CD14-positive monocyte (primary cell): ENCODE measurements around the gene GPRC5C. TPM values are rescaled to one million over a fixed set of nuclear protein-coding genes. Genes with fewer than 3 reads are reported as not detected.

Experiments
- DNase-seq, 3 donors: peaks; one replicate each; pipeline ENCODE4 v3.0.0-alpha.2; 2011 to 2022
- H2AFZ ChIP-seq: 2 replicates; pipeline ENCODE4 v1.6.0; 2012; ENCODE audit warnings: mild to moderate bottlenecking, low read depth, low read length, inconsistent platforms; ENCODE audit not compliant: insufficient read depth, poor library complexity, severe bottlenecking
- H3K27ac ChIP-seq, 2 donors: 1 replicate in 1 of 2; 2 replicates in 1 of 2; pipeline ENCODE4 v1.5.1; 2012 to 2013; ENCODE audit warnings: low read length in 2 of 2, control low read depth in 1 of 2, inconsistent platforms in 1 of 2, low read depth in 1 of 2, mild to moderate bottlenecking in 1 of 2
- H3K27me3 ChIP-seq, 2 donors: one replicate each; pipeline versions ENCODE4 v1.6.0 to v1.6.1; 2011 to 2013; ENCODE audit warnings: low read length in 2 of 2; ENCODE audit not compliant: control insufficient read depth in 2 of 2, insufficient read depth in 2 of 2
- H3K36me3 ChIP-seq, 2 donors: replicated peaks in 1 of 2; 1 replicate in 1 of 2; 2 replicates in 1 of 2; pipeline versions ENCODE4 v1.5.1 to v1.6.1; 2012 to 2013; ENCODE audit warnings: low read length in 2 of 2, control low read depth in 1 of 2, inconsistent platforms in 1 of 2, mild to moderate bottlenecking in 1 of 2; ENCODE audit not compliant: insufficient read depth in 2 of 2, control insufficient read depth in 1 of 2
- H3K4me1 ChIP-seq, 2 donors: 1 replicate in 1 of 2; 2 replicates in 1 of 2; pipeline versions ENCODE4 v1.5.1 to v1.6.1; 2012 to 2013; ENCODE audit warnings: low read length in 2 of 2, control low read depth in 1 of 2, inconsistent platforms in 1 of 2, mild to moderate bottlenecking in 1 of 2, moderate library complexity in 1 of 2; ENCODE audit not compliant: insufficient read depth in 2 of 2, control insufficient read depth in 1 of 2
- H3K4me2 ChIP-seq: replicated peaks from 2 replicates; pipeline ENCODE3; 2012; ENCODE audit warnings: low read length, moderate library complexity, mild to moderate bottlenecking; ENCODE audit not compliant: poor library complexity, severe bottlenecking; ENCODE audit errors: extremely low read depth
- H3K4me3 ChIP-seq, 3 experiments: fragments of 200-600 bp in 1 of 3; sonication (generic) in 1 of 3; replicated peaks in 1 of 3; 1 replicate in 2 of 3; 2 replicates in 1 of 3; pipeline ENCODE4 v1.5.1; 2011 to 2013; ENCODE audit warnings: low read length in 3 of 3, mild to moderate bottlenecking in 3 of 3, control low read depth in 2 of 3, low read depth in 2 of 3, inconsistent platforms in 1 of 3, moderate library complexity in 1 of 3
- H3K79me2 ChIP-seq: 2 replicates; pipeline ENCODE4 v1.6.0; 2012; ENCODE audit warnings: mild to moderate bottlenecking, control low read depth, inconsistent platforms, low read length, moderate library complexity; ENCODE audit not compliant: insufficient read depth
- H3K9ac ChIP-seq: 2 replicates; pipeline ENCODE4 v1.6.0; 2017; ENCODE audit warnings: low read length, mild to moderate bottlenecking; ENCODE audit not compliant: insufficient read depth, poor library complexity, severe bottlenecking
- H3K9me3 ChIP-seq, 2 donors: replicated peaks in 1 of 2; 1 replicate in 1 of 2; 2 replicates in 1 of 2; pipeline versions ENCODE4 v1.5.1 to v1.6.1; 2012 to 2013; ENCODE audit warnings: low read length in 2 of 2, control low read depth in 1 of 2; ENCODE audit not compliant: control insufficient read depth in 1 of 2, insufficient read depth in 1 of 2
- H4K20me1 ChIP-seq: 2 replicates; pipeline ENCODE4 v1.6.0; 2012; ENCODE audit warnings: mild to moderate bottlenecking, low read length, control low read depth, moderate library complexity; ENCODE audit not compliant: insufficient read depth
- H3K27ac Mint-ChIP-seq, 7 donors: one replicate each; pipeline ENCODE4 v1.8.0; 2020; ENCODE audit warnings: mild to moderate bottlenecking in 7 of 7, mixed read lengths in 7 of 7, moderate library complexity in 6 of 7, inconsistent platforms in 2 of 7
- H3K27me3 Mint-ChIP-seq, 3 donors: one replicate each; pipeline ENCODE4 v1.8.0; 2021 to 2022; ENCODE audit warnings: low read depth in 3 of 3, mild to moderate bottlenecking in 3 of 3, mixed read lengths in 3 of 3, moderate library complexity in 3 of 3, inconsistent platforms in 1 of 3
- H3K36me3 Mint-ChIP-seq, 2 donors: one replicate each; pipeline ENCODE4 v1.8.0; 2020; ENCODE audit warnings: mixed read lengths in 2 of 2, inconsistent platforms in 1 of 2, mild to moderate bottlenecking in 1 of 2
- H3K4me1 Mint-ChIP-seq: one replicate; pipeline ENCODE4 v1.8.0; 2020; ENCODE audit warnings: mild to moderate bottlenecking, mixed read lengths
- H3K4me3 Mint-ChIP-seq, 2 donors: one replicate each; pipeline ENCODE4 v1.8.0; 2020; ENCODE audit warnings: mild to moderate bottlenecking in 2 of 2, mixed read lengths in 2 of 2, moderate library complexity in 1 of 2
- H3K9me3 Mint-ChIP-seq, 7 donors: one replicate each; pipeline ENCODE4 v1.8.0; 2020 to 2022; ENCODE audit warnings: mixed read lengths in 7 of 7, mild to moderate bottlenecking in 6 of 7, moderate library complexity in 6 of 7, inconsistent platforms in 2 of 7
- WGBS: methylation state at CpG from one replicate; pipeline ENCODE4 v1.1.5; 2013; ENCODE audit warnings: missing lambda C conversion rate; ENCODE audit not compliant: insufficient coverage; 5-methylcytosine and 5-hydroxymethylcytosine counted together
- intact Hi-C, 2 donors: fragments of 100-400 bp; cut with micrococcal nuclease; formaldehyde crosslinking; loops; one replicate each; pipeline versions ENCODE4 v1.15.0 to v1.15.1; 2023
- polyA plus RNA-seq, 3 donors: library from polyadenylated mRNA; depleted of rRNA in 1 of 3; unstranded in 2 of 3; stranded (reverse) in 1 of 3; fragments of 300-500 nt in 2 of 3; fragments of >200 nt in 1 of 3; fragmentation: Illumina TruSeq in 2 of 3; gene quantifications; 1 replicate in 2 of 3; 2 replicates in 1 of 3; pipeline ENCODE4 v1.2.3, GENCODE V29; 2012 to 2021
- TF ChIP-seq, protein P1 (sequence below): fragments of 200-600 bp; IDR thresholded peaks from one replicate; pipeline ENCODE4 v1.8.0; 2022; ENCODE audit warnings: antibody characterized with exemption, mild to moderate bottlenecking

Gene GPRC5C
- polyA plus RNA-seq, 3 donors, result 0.47 to 3.3 (median 1.9) TPM

DNA sequence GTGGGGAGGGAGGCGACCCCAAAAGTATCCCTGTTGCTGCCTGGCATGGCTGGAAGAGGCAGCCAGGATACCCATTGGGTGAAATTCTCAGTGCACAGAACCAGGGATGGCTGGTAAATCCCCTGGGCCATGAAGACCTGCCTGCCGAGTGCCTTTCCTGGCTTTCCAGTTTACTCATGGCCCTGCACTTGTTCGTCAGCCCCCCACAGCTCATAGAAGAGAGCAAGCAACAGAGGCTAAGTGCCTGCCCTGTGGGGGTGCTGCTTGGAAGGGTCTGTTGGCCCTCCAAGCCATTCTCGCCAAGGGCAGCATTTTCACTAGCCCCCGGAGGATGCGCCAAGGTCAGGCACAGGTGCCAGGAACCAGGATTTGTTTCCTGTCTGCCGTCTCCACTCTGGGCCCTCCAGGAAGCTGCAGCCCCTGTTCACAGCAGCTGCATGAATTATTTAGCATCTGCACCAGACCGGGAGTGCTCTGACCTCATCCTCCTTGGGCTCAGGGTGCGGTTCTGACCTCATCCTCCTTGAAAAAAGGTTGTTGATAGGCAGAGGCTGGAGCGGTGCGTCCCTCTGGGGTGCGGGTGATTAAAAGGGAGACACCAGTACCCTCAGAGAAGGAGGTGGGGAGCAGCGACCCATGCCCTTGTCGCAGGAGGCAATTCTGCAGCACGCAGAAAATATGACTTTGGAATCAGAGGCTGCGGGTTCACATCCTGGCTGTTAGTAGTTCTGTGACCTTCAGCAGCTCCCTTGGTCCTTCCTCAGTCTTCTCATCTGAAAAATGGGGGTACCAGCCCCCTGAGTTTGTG, 20.3 kb downstream of the GPRC5C start:
- H3K36me3 ChIP-seq, result no peaks in the 10 kb centered on the region
- H3K79me2 ChIP-seq, result no peaks in the 10 kb centered on the region
- Mint-ChIP-seq H3K27ac (no peak overlapping the region), H3K4me3 (peak overlapping the region in 1 of 2 donors; percentile 46), H3K4me1 (peaks cover 16% of the 10 kb centered on the region), H3K36me3 (peaks cover 0 to 2% of the 10 kb centered on the region in 2 donors), H3K9me3 (no peaks in the 10 kb centered on the region), H3K27me3 (peaks cover 11 to 26% (median 12%) of the 10 kb centered on the region in 3 donors)
- H3K4me1 ChIP-seq, result peaks cover 17 to 23% of the 10 kb centered on the region in 2 donors
- no peaks in the 10 kb centered on the region for H4K20me1 ChIP-seq
- intact Hi-C loops, result no loop called here
- H3K4me3 ChIP-seq, result no peak overlapping the region
- 73% methylated on average over 12 of the region's 16 CpGs for WGBS
- H3K9me3 ChIP-seq, result no peaks in the 10 kb centered on the region
- no peak overlapping the region for H3K9ac ChIP-seq
- H2AFZ ChIP-seq, result no peak overlapping the region
- peaks cover 0 to 8% of the 10 kb centered on the region in 2 donors for H3K27me3 ChIP-seq
- H3K4me2 ChIP-seq, result no peak overlapping the region
- TF ChIP-seq, protein P1, sequence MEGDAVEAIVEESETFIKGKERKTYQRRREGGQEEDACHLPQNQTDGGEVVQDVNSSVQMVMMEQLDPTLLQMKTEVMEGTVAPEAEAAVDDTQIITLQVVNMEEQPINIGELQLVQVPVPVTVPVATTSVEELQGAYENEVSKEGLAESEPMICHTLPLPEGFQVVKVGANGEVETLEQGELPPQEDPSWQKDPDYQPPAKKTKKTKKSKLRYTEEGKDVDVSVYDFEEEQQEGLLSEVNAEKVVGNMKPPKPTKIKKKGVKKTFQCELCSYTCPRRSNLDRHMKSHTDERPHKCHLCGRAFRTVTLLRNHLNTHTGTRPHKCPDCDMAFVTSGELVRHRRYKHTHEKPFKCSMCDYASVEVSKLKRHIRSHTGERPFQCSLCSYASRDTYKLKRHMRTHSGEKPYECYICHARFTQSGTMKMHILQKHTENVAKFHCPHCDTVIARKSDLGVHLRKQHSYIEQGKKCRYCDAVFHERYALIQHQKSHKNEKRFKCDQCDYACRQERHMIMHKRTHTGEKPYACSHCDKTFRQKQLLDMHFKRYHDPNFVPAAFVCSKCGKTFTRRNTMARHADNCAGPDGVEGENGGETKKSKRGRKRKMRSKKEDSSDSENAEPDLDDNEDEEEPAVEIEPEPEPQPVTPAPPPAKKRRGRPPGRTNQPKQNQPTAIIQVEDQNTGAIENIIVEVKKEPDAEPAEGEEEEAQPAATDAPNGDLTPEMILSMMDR, result no peak
- DNase-seq, result no peak
- H3K27ac ChIP-seq, result no peak overlapping the region

DNA sequence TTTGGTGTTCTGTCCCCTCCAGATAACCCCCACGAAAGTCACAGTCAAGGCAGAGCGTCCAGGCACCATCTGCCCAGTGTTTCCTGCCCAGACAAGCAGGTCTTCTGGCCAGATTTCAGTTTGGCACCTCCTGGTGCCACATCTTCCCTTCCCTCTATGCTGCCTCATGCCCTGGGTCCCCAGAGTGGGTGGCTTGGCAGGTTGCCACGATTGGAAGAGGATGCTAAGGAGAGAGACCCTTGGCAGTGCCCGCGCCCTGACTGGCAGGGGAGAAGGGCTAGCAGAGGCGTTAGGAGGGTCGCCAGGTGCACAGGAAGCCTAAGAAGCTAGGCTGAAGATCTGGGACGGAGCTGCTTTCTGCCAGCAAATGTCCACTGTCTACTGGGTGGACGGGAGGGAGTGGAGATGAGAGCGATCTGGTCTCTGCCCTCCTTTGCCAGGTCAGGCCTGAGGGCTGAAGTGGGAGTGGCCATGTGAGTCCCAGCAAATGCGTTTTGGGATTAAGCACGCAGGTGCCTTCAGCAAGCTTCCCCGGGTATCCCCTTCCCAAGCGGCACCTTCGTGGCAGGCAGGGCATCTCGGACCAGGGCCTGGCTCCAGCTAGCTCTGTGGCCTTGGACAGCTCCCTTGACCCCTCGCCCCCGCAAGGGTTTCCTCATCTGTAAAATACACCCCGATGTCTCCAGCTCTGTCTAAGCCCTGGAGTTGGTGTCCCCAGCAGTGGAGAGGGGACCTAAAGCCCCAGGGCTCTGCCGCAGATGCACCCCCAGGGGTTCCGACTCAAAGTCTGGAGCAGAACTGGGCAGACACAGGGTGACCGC, 21.2 kb downstream of the GPRC5C start:
- Histone ChIP-seq H3K4me2 (peak overlapping the region; percentile 77), H2AFZ (peak overlapping the region; percentile 63)
- no peak overlapping the region for H3K27ac Mint-ChIP-seq

More for the DNA sequence above, 21.2 kb downstream of the GPRC5C start:
- H3K27ac ChIP-seq, result no peak overlapping the region
- H3K4me3 ChIP-seq, result peak overlapping the region in 2 of 3 experiments; percentile 30 to 57
- Mint-ChIP-seq H3K27me3 (peaks cover 9 to 28% (median 11%) of the 10 kb centered on the region in 3 donors), H3K4me3 (peak overlapping the region; percentile 39 to 62), H3K9me3 (no peaks in the 10 kb centered on the region), H3K4me1 (peaks cover 20% of the 10 kb centered on the region), H3K36me3 (peaks cover 0 to 2% of the 10 kb centered on the region in 2 donors)
- H3K4me1 ChIP-seq, result peaks cover 19 to 28% of the 10 kb centered on the region in 2 donors
- intact Hi-C loops, result no loop called here
- 63% methylated on average over 16 of the region's 22 CpGs for WGBS
- H3K9ac ChIP-seq, result no peak overlapping the region
- no peak for DNase-seq
- H3K79me2 ChIP-seq, result no peaks in the 10 kb centered on the region
- TF ChIP-seq, protein P1, result no peak
- no peaks in the 10 kb centered on the region for H3K9me3 ChIP-seq
- H3K36me3 ChIP-seq, result no peaks in the 10 kb centered on the region
- H3K27me3 ChIP-seq, result peaks cover 0 to 8% of the 10 kb centered on the region in 2 donors
- H4K20me1 ChIP-seq, result no peaks in the 10 kb centered on the region
